ENCODE results near the gene TNFAIP8.
"Not testable (repeated sequence)": the region's sequence is repeated elsewhere in the genome, so short reads cannot be mapped to it uniquely, and the experiment has no call there.

The TNFAIP8 gene

GRCh38 chr5:119398727-119399466 is 43.1 kb downstream of the TNFAIP8 start:
- Mint-ChIP-seq H3K27ac (peak overlapping the region; percentile 97), H3K4me1 (ENCODE audit: low read depth) (peaks cover 78% of the 10 kb centered on the region), H3K27me3 (no peaks in the 10 kb centered on the region), H3K9me3 (no peaks in the 10 kb centered on the region), H3K36me3 (ENCODE audit: low read depth) (peaks cover 37% of the 10 kb centered on the region), H3K4me3 (peak overlapping the region; percentile 16)

- H3K27ac Mint-ChIP-seq, result peak overlapping the region; percentile 97
- H3K4me1 Mint-ChIP-seq (ENCODE audit: low read depth), result peaks cover 74% of the 10 kb centered on the region
- no peaks in the 10 kb centered on the region for H3K9me3 Mint-ChIP-seq
- H3K27me3 Mint-ChIP-seq, result no peaks in the 10 kb centered on the region
- no peak overlapping the region for H3K4me3 Mint-ChIP-seq
- H3K36me3 Mint-ChIP-seq (ENCODE audit: low read depth), result peaks cover 27% of the 10 kb centered on the region
Observed at GRCh38 chr5:119400245-119400644, 44.4 kb downstream of the TNFAIP8 start.

GRCh38 chr5:119402081-119402480 is 46.3 kb downstream of the TNFAIP8 start:
- H3K4me1 Mint-ChIP-seq (ENCODE audit: low read depth), result peaks cover 64% of the 10 kb centered on the region

GRCh38 chr5:119402555-119402954 is 46.7 kb downstream of the TNFAIP8 start:
- H3K27ac Mint-ChIP-seq, result peak overlapping the region; percentile 11
- H3K36me3 Mint-ChIP-seq (ENCODE audit: low read depth), result peaks cover 10% of the 10 kb centered on the region
- no peaks in the 10 kb centered on the region for H3K27me3 Mint-ChIP-seq
- no peak overlapping the region for H3K4me3 Mint-ChIP-seq
- H3K4me1 Mint-ChIP-seq (ENCODE audit: low read depth), result peaks cover 59% of the 10 kb centered on the region
- H3K9me3 Mint-ChIP-seq, result no peaks in the 10 kb centered on the region

More at GRCh38 chr5:119402081-119402480, 46.3 kb downstream of the TNFAIP8 start:
- Mint-ChIP-seq H3K27me3 (no peaks in the 10 kb centered on the region), H3K9me3 (no peaks in the 10 kb centered on the region), H3K27ac (peak overlapping the region; percentile 11), H3K4me3 (no peak overlapping the region), H3K36me3 (ENCODE audit: low read depth) (peaks cover 13% of the 10 kb centered on the region)

GRCh38 chr5:119404033-119404432 is 48.2 kb downstream of the TNFAIP8 start:
- no peaks in the 10 kb centered on the region for H3K27me3 Mint-ChIP-seq
- H3K27ac Mint-ChIP-seq, result no peak overlapping the region
- H3K4me1 Mint-ChIP-seq (ENCODE audit: low read depth), result peaks cover 49% of the 10 kb centered on the region
- H3K4me3 Mint-ChIP-seq, result no peak overlapping the region
- H3K9me3 Mint-ChIP-seq, result no peaks in the 10 kb centered on the region
- peaks cover 4% of the 10 kb centered on the region for H3K36me3 Mint-ChIP-seq (ENCODE audit: low read depth)

- no peaks in the 10 kb centered on the region for H3K36me3 Mint-ChIP-seq (ENCODE audit: low read depth)
- H3K27ac Mint-ChIP-seq, result no peak overlapping the region
- peaks cover 49% of the 10 kb centered on the region for H3K4me1 Mint-ChIP-seq (ENCODE audit: low read depth)
- no peak overlapping the region for H3K4me3 Mint-ChIP-seq
- H3K27me3 Mint-ChIP-seq, result no peaks in the 10 kb centered on the region
- H3K9me3 Mint-ChIP-seq, result no peaks in the 10 kb centered on the region
Observed at GRCh38 chr5:119405419-119405818, 49.6 kb downstream of the TNFAIP8 start.

- Mint-ChIP-seq H3K36me3 (ENCODE audit: low read depth) (no peaks in the 10 kb centered on the region), H3K27me3 (no peaks in the 10 kb centered on the region), H3K9me3 (no peaks in the 10 kb centered on the region), H3K4me1 (ENCODE audit: low read depth) (peaks cover 53% of the 10 kb centered on the region), H3K27ac (no peak overlapping the region), H3K4me3 (no peak overlapping the region)
Observed at GRCh38 chr5:119406551-119407110, 50.8 kb downstream of the TNFAIP8 start.

GRCh38 chr5:119409235-119409815 is 53.5 kb downstream of the TNFAIP8 start:
- peaks cover 56% of the 10 kb centered on the region for H3K4me1 Mint-ChIP-seq (ENCODE audit: low read depth)
- H3K27me3 Mint-ChIP-seq, result no peaks in the 10 kb centered on the region
- no peaks in the 10 kb centered on the region for H3K9me3 Mint-ChIP-seq
- no peak overlapping the region for H3K4me3 Mint-ChIP-seq
- no peaks in the 10 kb centered on the region for H3K36me3 Mint-ChIP-seq (ENCODE audit: low read depth)
- peak overlapping the region; percentile 28 for H3K27ac Mint-ChIP-seq

GRCh38 chr5:119410448-119411159 is 54.8 kb downstream of the TNFAIP8 start:
- no peaks in the 10 kb centered on the region for H3K9me3 Mint-ChIP-seq
- H3K27ac Mint-ChIP-seq, result peak overlapping the region; percentile 70
- no peaks in the 10 kb centered on the region for H3K27me3 Mint-ChIP-seq
- H3K36me3 Mint-ChIP-seq (ENCODE audit: low read depth), result no peaks in the 10 kb centered on the region
- peak overlapping the region; percentile 21 for H3K4me3 Mint-ChIP-seq
- peaks cover 53% of the 10 kb centered on the region for H3K4me1 Mint-ChIP-seq (ENCODE audit: low read depth)

GRCh38 chr5:119411361-119412278 is 55.8 kb downstream of the TNFAIP8 start:
- Mint-ChIP-seq H3K36me3 (ENCODE audit: low read depth) (no peaks in the 10 kb centered on the region), H3K9me3 (no peaks in the 10 kb centered on the region), H3K4me3 (peak overlapping the region; percentile 86), H3K4me1 (ENCODE audit: low read depth) (peaks cover 48% of the 10 kb centered on the region), H3K27ac (peak overlapping the region; percentile 91), H3K27me3 (no peaks in the 10 kb centered on the region)

GRCh38 chr5:119412279-119413227 is 56.7 kb downstream of the TNFAIP8 start:
- peak overlapping the region; percentile 91 for H3K27ac Mint-ChIP-seq
- H3K27me3 Mint-ChIP-seq, result no peaks in the 10 kb centered on the region
- no peaks in the 10 kb centered on the region for H3K9me3 Mint-ChIP-seq
- peak overlapping the region; percentile 86 for H3K4me3 Mint-ChIP-seq
- peaks cover 52% of the 10 kb centered on the region for H3K4me1 Mint-ChIP-seq (ENCODE audit: low read depth)
- H3K36me3 Mint-ChIP-seq (ENCODE audit: low read depth), result no peaks in the 10 kb centered on the region

GRCh38 chr5:119414124-119414734 is 58.4 kb downstream of the TNFAIP8 start:
- Mint-ChIP-seq H3K27ac (peak overlapping the region; percentile 13), H3K4me1 (ENCODE audit: low read depth) (peaks cover 61% of the 10 kb centered on the region)
- H3K4me3 Mint-ChIP-seq; H3K36me3 Mint-ChIP-seq (ENCODE audit: low read depth); H3K9me3 Mint-ChIP-seq; H3K27me3 Mint-ChIP-seq: not testable (repeated sequence)

Data from stimulated activated naive CD8-positive, alpha-beta T cell treated with anti-CD3 and anti-CD28 coated beads, Interleukin-15, Interleukin-2, amounts not matched to agents 100 ng/mL and 50 ng/mL, for 24 hours (primary cell).